AG09319 (cell line): Measurements from ENCODE around the gene COL23A1.

Experiments used
- DNase-seq: peaks from one replicate; pipeline ENCODE4 v3.0.0-alpha.2; 2010; ENCODE audit warnings: low read depth; ENCODE audit errors: extremely low read depth
- CTCF ChIP-seq: IDR thresholded peaks from 2 replicates; pipeline ENCODE4 v1.5.1; 2011; ENCODE audit warnings: low read depth, mild to moderate bottlenecking, inconsistent platforms, low read length, moderate library complexity

COL23A1 gene

DNA sequence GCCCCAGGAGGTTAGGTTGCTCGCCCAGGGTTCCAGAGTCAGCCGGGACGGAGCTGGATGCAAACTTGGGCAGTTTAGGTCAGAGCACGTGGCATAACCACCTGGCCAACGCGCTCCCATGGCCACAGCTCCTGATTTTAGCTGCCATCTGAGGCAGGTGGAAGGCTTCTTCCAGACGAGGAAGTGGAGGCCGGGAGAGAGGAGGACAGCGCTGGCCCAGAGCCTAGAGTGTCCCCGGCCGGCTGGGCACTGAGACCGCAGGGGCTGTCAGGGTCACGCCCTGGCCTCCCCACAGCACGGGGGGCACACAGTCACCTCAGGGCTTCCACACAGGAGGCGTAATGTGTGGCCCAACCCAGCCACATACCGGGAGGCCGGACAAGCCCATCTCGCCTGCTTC, 341.4 kb downstream of the COL23A1 start:
- DNase-seq, result no peak
- no peak for TF ChIP-seq CTCF

DNA sequence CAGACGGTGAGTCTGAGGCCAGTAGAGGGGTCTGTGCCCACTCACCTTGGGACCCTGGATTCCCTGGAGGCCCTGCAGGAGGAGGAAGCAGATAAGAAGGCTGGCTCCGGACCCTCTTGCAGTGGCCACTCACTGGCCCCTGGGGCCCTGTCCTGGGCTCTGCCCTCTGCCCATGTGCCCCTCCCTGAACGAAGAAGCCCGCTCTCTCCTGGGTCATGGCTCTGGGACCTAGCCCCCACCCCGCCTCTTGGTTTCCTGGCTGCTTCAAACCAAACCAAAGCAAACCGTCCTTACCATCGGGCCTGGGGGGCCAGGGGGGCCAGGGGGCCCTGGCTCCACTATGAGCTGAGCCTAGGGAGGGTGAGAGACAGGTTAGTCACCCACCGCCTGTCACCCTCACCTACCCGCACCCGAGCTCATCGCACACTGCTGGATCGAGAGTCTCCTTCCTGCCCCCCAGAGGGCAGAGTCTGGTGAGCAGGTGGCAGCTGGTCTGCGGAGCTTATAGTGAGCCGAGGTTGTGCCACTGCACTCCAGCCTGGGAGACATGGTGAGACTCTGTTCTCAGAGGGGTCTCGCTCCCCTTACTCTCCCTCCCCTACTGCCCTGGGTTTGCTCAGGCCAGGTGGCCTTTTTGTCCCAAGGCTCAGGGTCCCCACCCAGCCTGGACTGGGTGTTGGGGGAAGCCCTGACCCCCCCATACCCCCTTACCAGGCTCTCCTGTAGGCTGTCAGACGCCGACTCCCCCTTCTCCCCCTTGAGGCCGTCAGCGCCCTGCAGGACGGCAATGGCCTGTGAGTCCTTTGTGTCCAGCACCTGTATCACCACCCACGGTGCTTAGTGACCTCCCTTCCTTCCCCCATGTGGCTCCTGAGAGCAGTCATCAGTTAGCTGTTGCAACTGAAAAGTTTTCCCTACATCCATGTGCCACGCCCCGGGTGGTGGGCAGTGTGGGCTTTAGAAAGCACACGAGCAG, 342.4 kb downstream of the COL23A1 start:
- no peak for DNase-seq
- no peak for TF ChIP-seq CTCF

GRCh38 chr5:178246624-178247279, 343.4 kb downstream of the COL23A1 start:
- TF ChIP-seq CTCF, result no peak
- no peak for DNase-seq

GRCh38 chr5:178245389-178245788, 344.8 kb downstream of the COL23A1 start:
- no peak for DNase-seq
- no peak for TF ChIP-seq CTCF

GRCh38 chr5:178244576-178244975, 345.6 kb downstream of the COL23A1 start:
- TF ChIP-seq CTCF, result no peak
- DNase-seq, result no peak

- no peak for DNase-seq
- no peak for TF ChIP-seq CTCF
Observed at GRCh38 chr5:178242416-178242815, 347.8 kb downstream of the COL23A1 start.

DNA sequence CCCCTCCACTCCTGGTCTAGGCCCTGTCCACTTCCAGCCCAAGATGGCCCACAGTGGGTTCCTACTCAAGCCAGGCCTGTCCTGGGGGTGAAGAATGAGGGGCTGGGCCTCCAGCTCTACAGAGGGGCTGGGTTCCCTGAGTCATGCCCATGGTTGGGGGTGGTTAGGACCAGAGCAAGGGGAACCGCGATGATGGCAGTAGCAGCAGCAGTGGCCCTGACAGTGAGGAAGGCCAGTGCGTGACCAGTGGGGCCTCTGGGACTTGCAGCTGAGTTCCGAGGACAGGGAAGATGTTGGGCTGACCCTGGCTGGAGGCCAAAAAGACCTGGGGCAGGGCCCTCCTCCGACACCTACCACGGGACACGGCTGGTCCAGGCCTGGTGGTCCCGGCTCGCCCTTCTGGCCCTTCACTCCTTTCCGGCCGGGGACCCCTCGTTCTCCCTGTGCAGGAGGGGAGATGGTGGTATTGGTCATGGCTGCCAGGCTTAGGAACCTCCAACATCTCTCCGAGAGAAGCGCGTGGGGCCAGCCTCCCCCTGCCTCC, 348.4 kb downstream of the COL23A1 start:
- DNase-seq, result no peak
- no peak for TF ChIP-seq CTCF
